Suprapubic skin (tissue), 4 donors: ENCODE data around the gene SYT6.

ENCODE experiments used
- CTCF ChIP-seq, 2 donors: fragments of 200-600 bp in 1 of 2; fragments of 450-650 bp in 1 of 2; sonication (generic) in 1 of 2; IDR thresholded peaks; one replicate each; pipeline ENCODE4 v1.5.1; 2016 to 2019; ENCODE audit warnings: antibody characterized with exemption in 2 of 2, mild to moderate bottlenecking in 1 of 2, moderate library complexity in 1 of 2
- EP300 ChIP-seq: sonication (generic); formaldehyde crosslinking; IDR thresholded peaks from one replicate; pipeline ENCODE4 v1.6.1; 2017; ENCODE audit warnings: antibody characterized with exemption
- POLR2A ChIP-seq, 2 donors: fragments of 450-650 bp; IDR thresholded peaks; one replicate each; pipeline ENCODE4 v1.6.1; 2017; ENCODE audit warnings: antibody characterized with exemption in 2 of 2, mild to moderate bottlenecking in 2 of 2, moderate library complexity in 2 of 2
- POLR2AphosphoS5 ChIP-seq, 3 donors: sonication (generic); formaldehyde crosslinking; IDR thresholded peaks; one replicate each; pipeline ENCODE4 v1.6.1; 2017; ENCODE audit warnings: antibody characterized with exemption in 3 of 3

DNA sequence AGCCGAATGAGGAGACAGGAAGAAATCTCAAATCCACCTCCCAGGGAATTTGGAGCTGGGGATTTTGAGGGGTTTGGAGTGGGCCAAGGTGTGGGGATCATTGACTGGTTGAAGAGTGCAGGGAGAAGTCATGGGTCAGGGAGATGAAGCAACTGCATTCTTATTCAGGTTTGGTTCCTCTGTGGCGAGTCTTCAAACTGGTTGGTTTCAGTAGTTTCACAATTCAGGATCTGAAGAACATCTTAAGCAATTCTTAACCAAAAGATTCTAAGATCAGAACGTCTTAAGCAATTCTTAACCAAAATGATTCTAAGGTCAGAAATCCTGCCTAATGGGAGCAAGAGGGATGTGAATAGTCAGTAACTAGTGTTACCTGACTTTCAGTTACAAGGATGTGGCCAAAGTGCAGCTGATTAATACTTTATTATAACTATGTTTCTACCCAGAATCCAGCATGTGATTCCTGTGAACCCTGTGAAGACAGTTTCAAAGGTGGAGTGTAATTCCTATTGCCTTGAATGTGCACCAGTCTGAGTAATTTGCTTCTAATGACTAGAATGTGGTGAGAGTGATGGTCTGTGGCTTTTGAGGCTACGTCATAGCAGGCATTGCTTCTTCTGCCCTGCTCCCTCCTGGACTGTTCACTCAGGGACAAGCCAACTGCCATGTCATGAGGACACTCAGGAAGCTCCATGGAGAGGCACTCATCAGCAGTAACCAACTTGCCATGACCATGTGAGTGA is 113.2 kb downstream of the SYT6 start:
- TF ChIP-seq POLR2AphosphoS5 (IDR thresholded peaks at IDR 0.05), result no peak
- no peak for TF ChIP-seq CTCF (IDR thresholded peaks at IDR 0.05)
- TF ChIP-seq EP300, result no peak
- no peak for TF ChIP-seq POLR2A (IDR thresholded peaks at IDR 0.05)
